ENCODE measurements around the gene AKAP17A.

DNA sequence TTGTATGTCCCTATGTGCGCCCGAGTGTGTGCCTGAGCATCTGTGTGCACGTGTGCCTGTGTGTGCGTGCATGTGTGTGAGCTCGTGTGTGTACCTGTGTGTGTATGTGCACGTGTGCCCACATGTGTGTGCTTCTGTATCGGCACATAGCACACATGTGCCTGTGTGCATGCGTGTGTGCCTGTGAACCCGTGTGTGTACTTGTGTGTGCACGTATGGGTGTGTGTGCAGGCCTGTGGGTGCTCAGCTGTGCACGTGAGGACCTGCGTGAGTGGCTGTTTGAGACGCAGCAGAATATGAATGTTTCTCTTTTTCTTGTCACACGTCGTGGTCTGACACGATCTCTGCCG is 4.3 kb downstream of the AKAP17A start:
- TF ChIP-seq, protein P1, sequence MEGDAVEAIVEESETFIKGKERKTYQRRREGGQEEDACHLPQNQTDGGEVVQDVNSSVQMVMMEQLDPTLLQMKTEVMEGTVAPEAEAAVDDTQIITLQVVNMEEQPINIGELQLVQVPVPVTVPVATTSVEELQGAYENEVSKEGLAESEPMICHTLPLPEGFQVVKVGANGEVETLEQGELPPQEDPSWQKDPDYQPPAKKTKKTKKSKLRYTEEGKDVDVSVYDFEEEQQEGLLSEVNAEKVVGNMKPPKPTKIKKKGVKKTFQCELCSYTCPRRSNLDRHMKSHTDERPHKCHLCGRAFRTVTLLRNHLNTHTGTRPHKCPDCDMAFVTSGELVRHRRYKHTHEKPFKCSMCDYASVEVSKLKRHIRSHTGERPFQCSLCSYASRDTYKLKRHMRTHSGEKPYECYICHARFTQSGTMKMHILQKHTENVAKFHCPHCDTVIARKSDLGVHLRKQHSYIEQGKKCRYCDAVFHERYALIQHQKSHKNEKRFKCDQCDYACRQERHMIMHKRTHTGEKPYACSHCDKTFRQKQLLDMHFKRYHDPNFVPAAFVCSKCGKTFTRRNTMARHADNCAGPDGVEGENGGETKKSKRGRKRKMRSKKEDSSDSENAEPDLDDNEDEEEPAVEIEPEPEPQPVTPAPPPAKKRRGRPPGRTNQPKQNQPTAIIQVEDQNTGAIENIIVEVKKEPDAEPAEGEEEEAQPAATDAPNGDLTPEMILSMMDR (conservative IDR thresholded peaks at IDR 0.05 in 1 of 2, IDR thresholded peaks at IDR 0.05 in 1 of 2; ENCODE audit: low read depth in 1 of 2, low read length in 2 of 2), result no peak
- TF ChIP-seq EZH2 (IDR thresholded peaks at IDR 0.05; ENCODE audit: low read length, missing control alignments), result no peak

Measured in fibroblast of lung (primary cell).